Trophoblast cell (in vitro differentiated cells and primary cell): ENCODE data around the gene MOV10.
A peak's percentile ranks its signal among the peaks of the same experiment; 100 is the strongest.

Experiments
- DNase-seq, 2 donors: peaks; one replicate each; pipeline ENCODE4 v3.0.0-alpha.2; 2016
- H2AFZ ChIP-seq: 2 replicates; pipeline ENCODE4 v1.6.1; 2013; ENCODE audit warnings: low read length, moderate library complexity, mild to moderate bottlenecking; ENCODE audit not compliant: insufficient read depth, poor library complexity
- H2AK5ac ChIP-seq: 2 replicates; pipeline ENCODE4 v1.6.1; 2013; ENCODE audit warnings: mild to moderate bottlenecking, low read length
- H2BK120ac ChIP-seq: 2 replicates; pipeline ENCODE4 v1.6.1; 2013; ENCODE audit warnings: low read length, mild to moderate bottlenecking, moderate library complexity; ENCODE audit not compliant: insufficient read depth, poor library complexity
- H2BK12ac ChIP-seq: 2 replicates; pipeline ENCODE4 v1.6.1; 2013; ENCODE audit warnings: mild to moderate bottlenecking, low read length, moderate library complexity
- H2BK5ac ChIP-seq: 2 replicates; pipeline ENCODE4 v1.6.1; 2013; ENCODE audit warnings: low read length, low read depth, moderate library complexity, mild to moderate bottlenecking; ENCODE audit not compliant: poor library complexity
- H3K14ac ChIP-seq: 2 replicates; pipeline ENCODE4 v1.6.1; 2013; ENCODE audit warnings: mild to moderate bottlenecking, low read length
- H3K18ac ChIP-seq: 2 replicates; pipeline ENCODE4 v1.6.1; 2013; ENCODE audit warnings: mild to moderate bottlenecking, low read length
- H3K23ac ChIP-seq: 2 replicates; pipeline ENCODE4 v1.6.1; 2013; ENCODE audit warnings: low read length
- H3K27ac ChIP-seq: 2 replicates; pipeline ENCODE4 v1.5.1; 2013; ENCODE audit warnings: low read depth, mild to moderate bottlenecking, inconsistent platforms, low read length, moderate library complexity
- H3K27me3 ChIP-seq: 2 replicates; pipeline ENCODE4 v1.6.1; 2013; ENCODE audit warnings: inconsistent platforms, mild to moderate bottlenecking, low read length, moderate library complexity; ENCODE audit not compliant: insufficient read depth
- H3K36me3 ChIP-seq, 2 experiments: 1 replicate in 1 of 2; 2 replicates in 1 of 2; pipeline ENCODE4 v1.6.1; 2013; ENCODE audit warnings: low read length in 2 of 2, mild to moderate bottlenecking in 2 of 2, moderate library complexity in 1 of 2; ENCODE audit not compliant: insufficient read depth in 2 of 2, control insufficient read depth in 1 of 2
- H3K4ac ChIP-seq: 2 replicates; pipeline ENCODE4 v1.6.1; 2013; ENCODE audit warnings: low read depth, mild to moderate bottlenecking, low read length, moderate library complexity
- H3K4me1 ChIP-seq, 2 experiments: 1 replicate in 1 of 2; 2 replicates in 1 of 2; pipeline ENCODE4 v1.6.1; 2013; ENCODE audit warnings: low read length in 2 of 2, mild to moderate bottlenecking in 2 of 2, moderate library complexity in 1 of 2; ENCODE audit not compliant: insufficient read depth in 2 of 2, control insufficient read depth in 1 of 2
- H3K4me2 ChIP-seq: 2 replicates; pipeline ENCODE4 v1.6.1; 2013; ENCODE audit warnings: inconsistent platforms, mild to moderate bottlenecking, low read length, moderate library complexity
- H3K4me3 ChIP-seq: 2 replicates; pipeline ENCODE4 v1.5.1; 2013; ENCODE audit warnings: mild to moderate bottlenecking, low read depth, low read length, inconsistent platforms
- H3K79me1 ChIP-seq: one replicate; pipeline ENCODE4 v1.6.1; 2013; ENCODE audit warnings: low read length
- H3K79me2 ChIP-seq: 2 replicates; pipeline ENCODE4 v1.6.1; 2013; ENCODE audit warnings: low read length, mild to moderate bottlenecking; ENCODE audit not compliant: control insufficient read depth, insufficient read depth, poor library complexity
- H3K9ac ChIP-seq: 2 replicates; pipeline ENCODE4 v1.6.1; 2013; ENCODE audit warnings: mild to moderate bottlenecking, low read length
- H3K9me3 ChIP-seq: 2 replicates; pipeline ENCODE4 v1.6.1; 2013; ENCODE audit warnings: low read depth, mild to moderate bottlenecking, control low read depth, inconsistent platforms, low read length; ENCODE audit not compliant: insufficient read depth
- H4K12ac ChIP-seq: 2 replicates; pipeline ENCODE4 v1.6.1; 2013; ENCODE audit warnings: low read depth, mild to moderate bottlenecking, low read length, moderate library complexity
- H4K8ac ChIP-seq: 2 replicates; pipeline ENCODE4 v1.6.1; 2013; ENCODE audit warnings: low read depth, mild to moderate bottlenecking, low read length, moderate library complexity
- H4K91ac ChIP-seq: one replicate; pipeline ENCODE4 v1.6.1; 2013; ENCODE audit warnings: low read depth, mild to moderate bottlenecking, low read length, moderate library complexity
- WGBS: extraction: QIAGEN DNeasy Blood & Tissue Kit; methylation state at CpG from one replicate; pipeline ENCODE4 v1.1.7; 2013; ENCODE audit warnings: missing lambda C conversion rate; ENCODE audit not compliant: insufficient read length, insufficient coverage; ENCODE audit errors: extremely low coverage; 5-methylcytosine and 5-hydroxymethylcytosine counted together

The MOV10 gene

DNA sequence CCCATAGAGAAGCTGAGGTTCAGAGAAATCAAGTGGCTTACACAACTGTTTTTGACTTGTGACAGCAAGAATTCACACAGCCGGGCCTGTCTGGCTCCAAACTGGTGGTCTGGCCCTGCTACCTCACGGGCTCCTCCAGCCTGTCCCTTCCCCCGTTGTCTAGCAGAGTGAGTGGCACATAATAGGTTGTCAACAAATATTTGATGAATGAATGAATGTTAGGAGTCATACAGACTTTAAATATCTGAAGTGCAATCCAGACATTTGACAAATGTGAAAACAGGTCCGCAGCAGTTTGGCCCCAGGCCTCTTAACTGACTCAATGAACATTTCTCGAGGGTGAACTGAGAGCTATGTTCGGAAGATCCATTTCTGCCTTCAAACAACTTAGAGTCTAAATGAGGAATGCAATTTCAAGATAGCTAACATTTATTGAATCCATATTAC lies 33.6 kb downstream of the MOV10 start:
- Histone ChIP-seq H2BK5ac (no peak overlapping the region), H2BK12ac (no peak overlapping the region), H3K14ac (no peak overlapping the region), H3K4me2 (peak overlapping the region; percentile 81), H3K79me1 (peaks cover 22% of the 10 kb centered on the region), H3K4ac (no peak overlapping the region), H3K18ac (no peak overlapping the region), H4K91ac (no peak overlapping the region), H3K4me1 (peaks cover 15 to 26% of the 10 kb centered on the region in 2 experiments), H2AFZ (no peak overlapping the region), H2AK5ac (no peak overlapping the region), H3K9ac (no peak overlapping the region), H3K9me3 (no peaks in the 10 kb centered on the region), H3K23ac (no peak overlapping the region), H2BK120ac (no peak overlapping the region), H4K12ac (no peak overlapping the region), H3K4me3 (no peak overlapping the region), H4K8ac (no peak overlapping the region), H3K27ac (no peak overlapping the region), H3K36me3 (peaks cover 6 to 10% of the 10 kb centered on the region in 2 experiments), H3K79me2 (peaks cover 21% of the 10 kb centered on the region), H3K27me3 (no peaks in the 10 kb centered on the region)
- DNase-seq, result peak; percentile 68
- no CpG with 5 or more reads among the region's 6 CpGs for WGBS

DNA sequence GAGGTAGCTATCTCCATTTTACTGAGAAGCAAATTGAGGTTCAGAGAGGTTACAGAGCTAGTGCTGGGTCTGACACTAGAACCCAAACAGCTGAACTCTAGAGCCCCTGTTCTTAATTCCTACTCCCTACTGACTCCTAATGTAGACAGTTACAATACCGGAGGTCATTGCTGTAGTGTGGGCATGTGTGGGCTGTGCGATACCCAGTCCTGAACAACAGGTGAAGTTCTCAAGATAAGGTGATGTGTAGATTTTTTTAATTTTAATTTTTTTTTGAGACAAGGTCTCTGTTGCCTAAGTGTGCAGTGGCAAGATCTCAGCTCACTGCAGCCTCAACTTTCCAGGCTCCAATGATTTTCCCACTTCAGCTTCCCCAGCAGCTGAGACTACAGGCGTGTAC lies 34.0 kb downstream of the MOV10 start:
- peaks cover 15 to 26% of the 10 kb centered on the region in 2 experiments for H3K4me1 ChIP-seq
- H2AK5ac ChIP-seq, result no peak overlapping the region
- peaks cover 5 to 6% of the 10 kb centered on the region in 2 experiments for H3K36me3 ChIP-seq
- no peaks in the 10 kb centered on the region for H3K27me3 ChIP-seq
- no peaks in the 10 kb centered on the region for H3K9me3 ChIP-seq
- H3K79me2 ChIP-seq, result peaks cover 21% of the 10 kb centered on the region
- H3K4ac ChIP-seq, result no peak overlapping the region
- no peak overlapping the region for H3K18ac ChIP-seq
- H3K14ac ChIP-seq, result no peak overlapping the region
- peaks cover 22% of the 10 kb centered on the region for H3K79me1 ChIP-seq
- no peak overlapping the region for H4K12ac ChIP-seq
- H2BK5ac ChIP-seq, result no peak overlapping the region
- no peak overlapping the region for H4K91ac ChIP-seq
- no peak overlapping the region for H4K8ac ChIP-seq
- H3K9ac ChIP-seq, result no peak overlapping the region
- no peak overlapping the region for H2BK120ac ChIP-seq
- H2BK12ac ChIP-seq, result no peak overlapping the region
- H3K23ac ChIP-seq, result no peak overlapping the region
- H3K27ac ChIP-seq, result no peak overlapping the region
- H3K4me3 ChIP-seq, result no peak overlapping the region
- H2AFZ ChIP-seq, result no peak overlapping the region
- H3K4me2 ChIP-seq, result no peak overlapping the region
- DNase-seq, result no peak
- no CpG with 5 or more reads among the region's 3 CpGs for whole genome bisulfite sequencing

- Histone ChIP-seq H2AK5ac (no peak overlapping the region), H3K79me2 (peaks cover 11% of the 10 kb centered on the region), H2BK120ac (no peak overlapping the region), H3K27me3 (no peaks in the 10 kb centered on the region), H3K9me3 (no peaks in the 10 kb centered on the region), H3K23ac (no peak overlapping the region), H3K4me2 (no peak overlapping the region), H3K18ac (no peak overlapping the region), H3K27ac (no peak overlapping the region), H3K4me1 (peaks cover 17 to 28% of the 10 kb centered on the region in 2 experiments), H3K36me3 (no peaks in the 10 kb centered on the region), H4K12ac (no peak overlapping the region), H3K4ac (no peak overlapping the region), H3K79me1 (peaks cover 19% of the 10 kb centered on the region), H3K9ac (no peak overlapping the region), H4K8ac (no peak overlapping the region), H3K14ac (no peak overlapping the region), H2BK12ac (no peak overlapping the region), H2BK5ac (no peak overlapping the region), H4K91ac (no peak overlapping the region), H2AFZ (no peak overlapping the region), H3K4me3 (no peak overlapping the region)
- DNase-seq, result no peak
- WGBS, result no CpG with 5 or more reads among the region's 7 CpGs
These were observed 35.7 kb downstream of the MOV10 start for GRCh38 chr1:112710159-112710558.

DNA sequence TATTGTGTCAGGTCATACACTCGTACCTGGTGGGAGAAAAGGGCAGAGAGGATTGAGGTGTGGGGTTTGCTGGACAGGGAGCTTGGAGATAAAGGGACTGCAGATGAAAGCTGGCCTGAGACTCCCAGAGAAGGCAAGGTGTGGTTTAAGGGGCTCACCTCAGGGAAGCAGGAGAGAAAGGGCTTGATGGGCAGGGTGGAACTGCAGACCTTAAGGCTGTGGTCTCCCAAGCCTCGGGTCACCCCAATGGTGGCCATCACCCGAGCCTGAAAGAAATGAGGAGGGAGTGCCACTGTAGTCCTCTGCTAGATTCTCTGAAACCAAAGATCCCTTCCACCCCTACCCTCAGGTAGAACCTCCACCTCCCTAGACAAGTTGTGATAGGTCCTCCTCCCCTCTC lies 36.1 kb downstream of the MOV10 start:
- H3K9me3 ChIP-seq, result no peaks in the 10 kb centered on the region
- H3K79me1 ChIP-seq, result peaks cover 16% of the 10 kb centered on the region
- WGBS, result no CpG with 5 or more reads among the region's 3 CpGs
- no peak overlapping the region for H3K9ac ChIP-seq
- no peak overlapping the region for H2BK5ac ChIP-seq
- no peak overlapping the region for H2AFZ ChIP-seq
- no peak overlapping the region for H4K12ac ChIP-seq
- H3K18ac ChIP-seq, result no peak overlapping the region
- H3K4me2 ChIP-seq, result no peak overlapping the region
- no peak overlapping the region for H3K4ac ChIP-seq
- H2BK12ac ChIP-seq, result no peak overlapping the region
- no peak overlapping the region for H3K27ac ChIP-seq
- H3K79me2 ChIP-seq, result peaks cover 11% of the 10 kb centered on the region
- no peak overlapping the region for H2AK5ac ChIP-seq
- no peak for DNase-seq
- no peaks in the 10 kb centered on the region for H3K36me3 ChIP-seq
- H3K4me1 ChIP-seq, result peaks cover 16 to 26% of the 10 kb centered on the region in 2 experiments
- H3K4me3 ChIP-seq, result no peak overlapping the region
- no peak overlapping the region for H3K23ac ChIP-seq
- no peaks in the 10 kb centered on the region for H3K27me3 ChIP-seq
- H2BK120ac ChIP-seq, result no peak overlapping the region
- H4K91ac ChIP-seq, result no peak overlapping the region
- H3K14ac ChIP-seq, result no peak overlapping the region
- no peak overlapping the region for H4K8ac ChIP-seq
